GM23248 (cell line): ENCODE measurements around the gene DGKH. TPM values are rescaled to one million over a fixed set of nuclear protein-coding genes. Genes with fewer than 3 reads are reported as not detected.
"Not testable (repeated sequence)": the region's sequence is repeated elsewhere in the genome, so short reads cannot be mapped to it uniquely, and the experiment has no call there.

Experiments
- DNase-seq: peaks from one replicate; pipeline ENCODE4 v3.0.0-alpha.2; 2015
- H2AFZ ChIP-seq: fragments of 200-600 bp; sonication (generic); 2 replicates; pipeline ENCODE4 v1.6.1; 2016; ENCODE audit warnings: antibody characterized with exemption
- H3F3A ChIP-seq: fragments of 200-600 bp; sonication (generic); 2 replicates; pipeline ENCODE4 v1.6.1; 2016; ENCODE audit warnings: mild to moderate bottlenecking, antibody characterized with exemption, mixed run types; ENCODE audit not compliant: insufficient read depth
- H3K27ac ChIP-seq: fragments of 200-600 bp; sonication (generic); 2 replicates; pipeline ENCODE4 v1.5.1; 2016; ENCODE audit warnings: mild to moderate bottlenecking
- H3K27me3 ChIP-seq: fragments of 200-600 bp; sonication (generic); replicated peaks from 2 replicates; pipeline ENCODE4 v1.6.1; 2016; ENCODE audit warnings: mild to moderate bottlenecking; ENCODE audit not compliant: insufficient read depth
- H3K36me3 ChIP-seq: fragments of 200-600 bp; sonication (generic); 2 replicates; pipeline ENCODE4 v1.6.1; 2016; ENCODE audit warnings: low read depth, mild to moderate bottlenecking
- H3K4me1 ChIP-seq: fragments of 200-600 bp; sonication (generic); 2 replicates; pipeline ENCODE4 v1.6.1; 2016; ENCODE audit warnings: mild to moderate bottlenecking; ENCODE audit not compliant: insufficient read depth
- H3K4me2 ChIP-seq: fragments of 200-600 bp; sonication (generic); one replicate; pipeline ENCODE4 v1.6.1; 2016; ENCODE audit warnings: mild to moderate bottlenecking; ENCODE audit not compliant: unreplicated experiment
- H3K4me3 ChIP-seq: fragments of 200-600 bp; sonication (generic); 2 replicates; pipeline ENCODE4 v1.5.1; 2016; ENCODE audit warnings: mild to moderate bottlenecking
- H3K79me2 ChIP-seq: fragments of 200-600 bp; sonication (generic); 2 replicates; pipeline ENCODE4 v1.6.1; 2016; ENCODE audit warnings: mild to moderate bottlenecking; ENCODE audit not compliant: insufficient read depth
- H3K9ac ChIP-seq: fragments of 200-600 bp; sonication (generic); 2 replicates; pipeline ENCODE4 v1.6.1; 2016; ENCODE audit warnings: mild to moderate bottlenecking
- H3K9me2 ChIP-seq: fragments of 200-600 bp; sonication (generic); 2 replicates; pipeline ENCODE4 v1.6.1; 2016; ENCODE audit warnings: mixed run types, mild to moderate bottlenecking, moderate library complexity; ENCODE audit not compliant: insufficient read depth
- H3K9me3 ChIP-seq: fragments of 200-600 bp; sonication (generic); one replicate; pipeline ENCODE4 v1.6.1; 2017; ENCODE audit warnings: low read depth
- H4K20me1 ChIP-seq: fragments of 200-600 bp; sonication (generic); 2 replicates; pipeline ENCODE4 v1.6.0; 2016; ENCODE audit not compliant: insufficient read depth
- EZH2 ChIP-seq: fragments of 200-600 bp; sonication (generic); IDR thresholded peaks from 2 replicates; pipeline ENCODE4 v1.6.1; 2018; ENCODE audit warnings: antibody characterized with exemption, mild to moderate bottlenecking; ENCODE audit not compliant: insufficient read depth, poor library complexity, severe bottlenecking
- EZH2phosphoT487 ChIP-seq: fragments of 200-600 bp; sonication (generic); IDR thresholded peaks from 2 replicates; pipeline ENCODE4 v1.6.1; 2018; ENCODE audit warnings: antibody characterized with exemption, moderate library complexity, mild to moderate bottlenecking, low read depth; ENCODE audit not compliant: insufficient read depth
- WGBS, 2 experiments: methylation state at CpG; one replicate each; pipeline ENCODE4 v1.1.6; 2015 to 2017; ENCODE audit warnings: low lambda C conversion rate in 2 of 2, low coverage in 1 of 2; ENCODE audit errors: missing lambda C conversion rate in 2 of 2; 5-methylcytosine and 5-hydroxymethylcytosine counted together
- in situ Hi-C: fragments of 300-500 bp; cut with MboI; formaldehyde crosslinking; loops from 2 replicates; pipeline ENCODE4 v1.15.0; 2020
- polyA plus RNA-seq: library from polyadenylated mRNA; unstranded; fragments of >200 nt; fragmentation: Nextera tagmentation; extraction: Ambion mirVana; gene quantifications from 2 replicates; pipeline ENCODE4 v1.2.1, GENCODE V29; 2016
- total RNA-seq: library from RNA; depleted of rRNA; stranded (reverse); fragments of >200 nt; shearing (Covaris generic); gene quantifications from 2 replicates; pipeline ENCODE4 v1.2.3, GENCODE V29; 2014

DGKH gene
- total and polyA plus RNA-seq, 2 experiments from 2014 or later: 1.4 to 7.1 TPM

DNA sequence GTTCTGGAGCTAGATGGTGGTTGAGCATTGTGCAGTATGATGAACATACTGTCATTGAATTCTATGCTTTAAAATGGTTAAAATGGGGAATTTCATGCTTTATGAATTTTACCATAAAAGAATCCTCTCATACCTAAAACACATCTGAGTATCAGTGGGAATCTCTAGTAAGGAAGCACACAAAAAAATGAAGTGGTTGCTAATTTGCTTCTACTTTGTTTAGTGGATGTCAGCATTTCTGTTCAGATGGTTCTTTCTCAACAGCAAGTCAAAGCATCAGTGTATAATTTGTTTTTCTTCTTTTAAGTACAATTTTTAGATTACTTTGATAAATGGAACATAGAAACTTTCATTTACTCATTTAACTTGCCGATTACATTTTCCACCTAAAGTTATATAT lies 171.4 kb downstream of the DGKH start:
- no peak overlapping the region for H2AFZ ChIP-seq
- TF ChIP-seq EZH2 (no peak), EZH2phosphoT487 (no peak)
- H3K4me1 ChIP-seq: 0 out of 2 replicates have a peak, but pooled peaks cover 5% of the 10 kb centered on the region
- no peaks in the 10 kb centered on the region for H3K27me3 ChIP-seq
- no peaks in the 10 kb centered on the region for H3F3A ChIP-seq
- in situ Hi-C loops: no loop called here
- H4K20me1 ChIP-seq: no peaks in the 10 kb centered on the region
- no peak for DNase-seq
- H3K4me3 ChIP-seq: no peak overlapping the region
- no peaks in the 10 kb centered on the region for H3K79me2 ChIP-seq
- no peak overlapping the region for H3K9ac ChIP-seq
- 97 to 100% methylated on average over 1 of the region's 1 CpG for WGBS, 2 experiments
- H3K27ac ChIP-seq: no peak overlapping the region
- no peaks in the 10 kb centered on the region for H3K9me2 ChIP-seq
- H3K36me3 ChIP-seq: peaks cover 21% of the 10 kb centered on the region; the same call in 1 of the 2 replicates
- H3K9me3 ChIP-seq: no peaks in the 10 kb centered on the region
- H3K4me2 ChIP-seq: no peak overlapping the region

DNA sequence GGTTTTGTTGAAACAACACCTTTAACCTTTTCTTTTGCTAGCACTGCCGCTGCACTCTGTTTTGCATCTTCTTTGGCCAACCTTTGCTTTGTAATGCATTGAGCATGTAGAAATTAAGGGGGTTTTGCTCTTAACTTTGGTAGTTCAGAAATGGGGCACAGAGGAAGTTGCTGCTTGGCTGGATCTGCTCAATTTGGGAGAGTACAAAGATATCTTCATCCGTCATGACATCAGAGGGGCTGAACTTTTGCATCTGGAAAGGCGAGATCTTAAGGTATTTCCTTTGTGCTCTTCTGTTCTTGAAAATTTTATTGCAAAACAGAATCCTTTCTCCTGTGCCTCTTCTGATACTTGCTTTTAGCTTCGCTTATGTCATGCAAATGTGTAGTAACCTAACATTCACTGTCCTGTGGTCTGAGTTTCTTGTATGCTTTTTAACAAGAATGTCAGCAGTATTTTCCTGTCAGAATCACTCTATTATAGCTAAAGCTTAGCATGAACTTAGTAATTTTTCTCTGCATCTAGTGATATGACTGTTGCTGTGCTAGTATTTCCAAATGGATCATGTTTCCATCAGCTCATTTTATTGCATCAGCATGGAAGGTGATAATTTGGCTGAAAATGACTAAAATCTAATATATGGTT lies 172.8 kb downstream of the DGKH start:
- no peak overlapping the region for H3K4me3 ChIP-seq
- H3K9me2 ChIP-seq: no peaks in the 10 kb centered on the region
- no peak overlapping the region for H3K4me2 ChIP-seq
- H3K9me3 ChIP-seq: no peaks in the 10 kb centered on the region
- H3K4me1 ChIP-seq: 0 out of 2 replicates have a peak, but pooled peaks cover 5% of the 10 kb centered on the region
- no peak overlapping the region for H2AFZ ChIP-seq
- H3K27me3 ChIP-seq: no peaks in the 10 kb centered on the region
- in situ Hi-C loops: no loop called here
- no peak overlapping the region for H3K27ac ChIP-seq
- H4K20me1 ChIP-seq: no peaks in the 10 kb centered on the region
- TF ChIP-seq EZH2 (no peak), EZH2phosphoT487 (no peak)
- no peak overlapping the region for H3K9ac ChIP-seq
- H3K36me3 ChIP-seq: peaks cover 30% of the 10 kb centered on the region
- no peaks in the 10 kb centered on the region for H3F3A ChIP-seq
- H3K79me2 ChIP-seq: no peaks in the 10 kb centered on the region
- 94% methylated on average over 4 of the region's 4 CpGs for WGBS, 2 experiments
- no peak for DNase-seq

- no peaks in the 10 kb centered on the region for H4K20me1 ChIP-seq
- 96 to 99% methylated on average over 4 of the region's 4 CpGs for WGBS, 2 experiments
- H3K4me1 ChIP-seq: 0 out of 2 replicates have a peak, but pooled peaks cover 1% of the 10 kb centered on the region
- no peaks in the 10 kb centered on the region for H3K27me3 ChIP-seq
- TF ChIP-seq EZH2phosphoT487: no peak
- no peak for TF ChIP-seq EZH2
- no peak overlapping the region for H3K4me2 ChIP-seq
- no peak overlapping the region for H3K27ac ChIP-seq
- in situ Hi-C loops: no loop called here
- no peaks in the 10 kb centered on the region for H3K79me2 ChIP-seq
- H2AFZ ChIP-seq: no peak overlapping the region
- no peak overlapping the region for H3K9ac ChIP-seq
- H3F3A ChIP-seq: no peaks in the 10 kb centered on the region
- H3K36me3 ChIP-seq: peaks cover 30% of the 10 kb centered on the region
- no peak overlapping the region for H3K4me3 ChIP-seq
- no peaks in the 10 kb centered on the region for H3K9me2 ChIP-seq
- no peaks in the 10 kb centered on the region for H3K9me3 ChIP-seq
- no peak for DNase-seq
Observed at GRCh38 chr13:42223681-42224080, 175.2 kb downstream of the DGKH start.

DNA sequence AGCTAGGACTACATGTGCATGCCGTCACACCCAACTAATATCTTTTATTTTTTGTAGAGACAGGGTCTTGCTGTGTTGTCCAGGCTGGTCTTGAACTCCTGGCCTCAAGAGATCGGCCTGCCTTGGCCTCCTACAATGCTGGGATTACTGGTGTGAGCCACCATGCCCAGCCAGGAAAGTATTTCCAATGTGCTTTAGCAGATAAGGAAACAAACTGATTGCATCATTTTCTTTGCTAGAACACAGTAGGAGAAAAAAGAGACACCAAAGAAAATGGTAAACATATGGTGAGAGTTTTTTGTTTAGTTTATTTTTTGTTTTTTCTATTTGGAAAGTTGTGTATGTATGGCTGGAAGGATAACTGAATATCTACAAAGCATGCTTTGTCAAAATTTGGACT lies 176.6 kb downstream of the DGKH start:
- Histone ChIP-seq H4K20me1 (no peaks in the 10 kb centered on the region), H3K9me2 (no peaks in the 10 kb centered on the region), H2AFZ (no peak overlapping the region), H3K4me2 (no peak overlapping the region), H3K27ac (no peak overlapping the region), H3K36me3 (peaks cover 41% of the 10 kb centered on the region), H3K9ac (no peak overlapping the region), H3K9me3 (no peaks in the 10 kb centered on the region), H3K4me1 (no peaks in the 10 kb centered on the region), H3K27me3 (no peaks in the 10 kb centered on the region), H3F3A (no peaks in the 10 kb centered on the region), H3K79me2 (no peaks in the 10 kb centered on the region), H3K4me3 (no peak overlapping the region)
- TF ChIP-seq EZH2phosphoT487 (no peak), EZH2 (no peak)
- WGBS, 2 experiments: 90 to 96% methylated on average over 2 of the region's 2 CpGs
- no peak for DNase-seq
- in situ Hi-C loops: no loop called here

DNA sequence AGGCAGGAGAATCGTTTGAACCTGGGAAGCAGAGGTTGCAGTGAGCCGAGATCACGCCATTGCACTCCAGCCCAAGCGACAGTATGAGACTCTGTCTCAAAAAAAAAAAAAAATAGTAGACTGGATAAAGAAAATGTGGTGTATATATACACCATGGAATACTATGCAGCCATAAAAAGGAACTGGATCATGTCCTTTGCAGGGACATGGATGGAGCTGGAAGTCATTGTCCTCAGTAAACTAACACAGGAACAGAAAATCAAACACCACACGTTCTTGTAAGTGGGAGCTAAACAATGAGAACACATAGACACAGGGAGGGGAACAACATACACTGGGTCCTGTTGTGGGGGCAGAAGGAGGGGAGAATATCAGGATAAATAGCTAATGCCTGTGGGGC lies 178.3 kb downstream of the DGKH start:
- H3K9me2 ChIP-seq, H3K79me2 ChIP-seq, in situ Hi-C loops, H3K27ac ChIP-seq, H4K20me1 ChIP-seq, H3K4me2 ChIP-seq, H3K4me3 ChIP-seq, H3F3A ChIP-seq, H2AFZ ChIP-seq, H3K9me3 ChIP-seq, H3K27me3 ChIP-seq, H3K4me1 ChIP-seq, H3K9ac ChIP-seq, DNase-seq: not testable (repeated sequence)
- H3K36me3 ChIP-seq: peaks cover 31% of the 10 kb centered on the region
- 94 to 96% methylated on average over 5 of the region's 5 CpGs for WGBS, 2 experiments
